SH-SY5Y (cell line): ENCODE data around the gene FLT3.

Experiments
- GATA2 ChIP-seq: IDR thresholded peaks from 2 replicates; pipeline ENCODE4 v1.6.1; 2011; ENCODE audit warnings: mild to moderate bottlenecking, low read depth, low read length
- GATA3 ChIP-seq: IDR thresholded peaks from 2 replicates; pipeline ENCODE4 v1.6.1; 2011; ENCODE audit warnings: low read depth, mild to moderate bottlenecking, low read length, moderate library complexity

DNA sequence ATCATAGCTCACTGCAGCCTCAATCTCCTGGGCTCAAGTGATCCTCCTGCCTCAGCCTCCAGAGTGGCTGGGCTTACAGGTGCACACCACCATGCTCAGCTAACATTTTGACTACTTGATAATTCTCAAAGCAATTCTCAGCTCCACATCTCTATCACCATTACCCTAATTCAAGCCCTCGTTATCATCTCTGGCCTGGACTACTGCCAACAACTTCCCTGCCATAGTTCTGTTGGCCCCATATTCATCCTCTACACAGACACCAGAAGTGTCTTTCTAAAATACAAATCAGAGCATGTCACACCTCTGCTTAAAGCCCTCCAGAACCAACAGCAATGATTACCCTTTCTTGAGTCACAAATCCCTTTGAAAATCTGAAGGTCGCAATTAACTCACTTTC, 7.9 kb downstream of the FLT3 start:
- TF ChIP-seq GATA2 = no peak
- TF ChIP-seq GATA3 = no peak
